ENCODE measurements around the gene ACOT8. TPM values are rescaled to one million over a fixed set of nuclear protein-coding genes. Genes with fewer than 3 reads are reported as not detected.
"Not testable (repeated sequence)": the region's sequence is repeated elsewhere in the genome, so short reads cannot be mapped to it uniquely, and the experiment has no call there.

Gene ACOT8
- 27.0 and 37.7 TPM in 2 replicates for polyA plus RNA-seq (2011; rRNA removed)
- polyA minus RNA-seq (2011; rRNA and poly(A)+ RNA removed) = 19.3 and 32.2 TPM in 2 replicates

- no peak for TF ChIP-seq CTCF (IDR thresholded peaks at IDR 0.05; ENCODE audit: low read depth, low read length)
- Histone ChIP-seq H3K27ac (ENCODE audit: low read depth, low read length) (peak within 1 kb of the TSS; percentile 39), H3K9me3 (ENCODE audit: control insufficient read depth, insufficient read depth, low read length) (no peaks in the 10 kb centered on the region), H3K27me3 (ENCODE audit: control insufficient read depth, insufficient read depth, low read length) (no peaks in the 10 kb centered on the region), H3K4me3 (ENCODE audit: low read depth, low read length) (peak within 1 kb of the TSS; percentile 91)
- ChIA-PET POLR2A (interaction anchor here (0.8 to 1.4 kb wide), 2 partner anchors 16 to 24 kb away, joined by 4 to 6 read pairs; partner anchors contain the start of gene ZSWIM1), CTCF (interaction anchor here (0.8 to 1.1 kb wide), 2 partner anchors 11 to 33 kb away, joined by 3 to 4 read pairs; partner anchors contain the start of gene NEURL2)
- peak; percentile 100 for DNase-seq (ENCODE audit: low read depth, low spot score)
Observed at GRCh38 chr20:45857114-45857881, at the start of gene ACOT8, which contains the start of gene ZSWIM3. TSS of gene ACOT8 (minus strand) at chr20:45857392. CDS start at chr20:45857315, 77 bp downstream. TSS of gene ZSWIM3 (plus strand) at chr20:45857614. CDS start at chr20:45857826, 212 bp downstream.

- DNase-seq (ENCODE audit: low read depth, low spot score) = no peak
- no peak for TF ChIP-seq CTCF (IDR thresholded peaks at IDR 0.05; ENCODE audit: low read depth, low read length)
- POLR2A ChIA-PET = interaction anchor here (1.2 to 2.9 kb wide), 4 partner anchors 13 to 29 kb away, joined by 3 to 20 read pairs (median 8); partner anchors contain the start of genes CTSA, NEURL2 and PCIF1
- Histone ChIP-seq H3K9me3 (ENCODE audit: control insufficient read depth, insufficient read depth, low read length) (no peaks in the 10 kb centered on the region; the same call in 1 of the 2 replicates), H3K27ac (ENCODE audit: low read depth, low read length) (peak overlapping the region; percentile 65), H3K4me3 (ENCODE audit: low read depth, low read length) (no peak overlapping the region), H3K27me3 (ENCODE audit: control insufficient read depth, insufficient read depth, low read length) (no peaks in the 10 kb centered on the region)
- CTCF ChIA-PET = interaction anchor here (1.2 to 1.5 kb wide), 2 partner anchors 16 to 82 kb away, joined by 3 to 6 read pairs; no protein-coding TSS in a partner anchor
Observed at GRCh38 chr20:45905505-45906079, 48.4 kb upstream of the ACOT8 start.

- ChIA-PET POLR2A (interaction anchor here (1.2 to 2.9 kb wide), 4 partner anchors 14 to 30 kb away, joined by 3 to 20 read pairs (median 8); partner anchors contain the start of genes CTSA, NEURL2 and PCIF1), CTCF (interaction anchor here (1.2 to 1.5 kb wide), 2 partner anchors 15 to 81 kb away, joined by 3 to 6 read pairs; no protein-coding TSS in a partner anchor)
- no peak for TF ChIP-seq CTCF (IDR thresholded peaks at IDR 0.05; ENCODE audit: low read depth, low read length)
- Histone ChIP-seq H3K9me3 (ENCODE audit: control insufficient read depth, insufficient read depth, low read length) (no peaks in the 10 kb centered on the region; the same call in 1 of the 2 replicates), H3K27ac (ENCODE audit: low read depth, low read length) (peak overlapping the region; percentile 65), H3K4me3 (ENCODE audit: low read depth, low read length) (no peak overlapping the region), H3K27me3 (ENCODE audit: control insufficient read depth, insufficient read depth, low read length) (no peaks in the 10 kb centered on the region)
- no peak for DNase-seq (ENCODE audit: low read depth, low spot score)
Observed at GRCh38 chr20:45904583-45905504, 47.7 kb upstream of the ACOT8 start.

- no peak for DNase-seq (ENCODE audit: low read depth, low spot score)
- CTCF ChIA-PET = interaction anchor here (0.8 to 1.3 kb wide), 2 partner anchors 10 to 67 kb away, joined by 3 read pairs; no protein-coding TSS in a partner anchor
- TF ChIP-seq CTCF (IDR thresholded peaks at IDR 0.05; ENCODE audit: low read depth, low read length) = no peak
- Histone ChIP-seq H3K27me3 (ENCODE audit: control insufficient read depth, insufficient read depth, low read length) (no peaks in the 10 kb centered on the region), H3K9me3 (ENCODE audit: control insufficient read depth, insufficient read depth, low read length) (no peaks in the 10 kb centered on the region; the same call in 1 of the 2 replicates), H3K4me3 (ENCODE audit: low read depth, low read length) (no peak overlapping the region), H3K27ac (ENCODE audit: low read depth, low read length) (no peak overlapping the region)
- POLR2A ChIA-PET = interaction anchor here (0.6 kb wide), 1 partner anchor 8 kb away, joined by 3 read pairs; no protein-coding TSS in a partner anchor
Observed at GRCh38 chr20:45902199-45902701, 45.1 kb upstream of the ACOT8 start.

- POLR2A ChIA-PET; H3K27me3 ChIP-seq (ENCODE audit: control insufficient read depth, insufficient read depth, low read length); H3K9me3 ChIP-seq (ENCODE audit: control insufficient read depth, insufficient read depth, low read length); H3K4me3 ChIP-seq (ENCODE audit: low read depth, low read length); DNase-seq (ENCODE audit: low read depth, low spot score); H3K27ac ChIP-seq (ENCODE audit: low read depth, low read length): not testable (repeated sequence)
- CTCF ChIA-PET = interaction anchor here (0.8 to 1.3 kb wide), 2 partner anchors 9 to 68 kb away, joined by 3 read pairs; no protein-coding TSS in a partner anchor
Observed at GRCh38 chr20:45901332-45901731, 44.1 kb upstream of the ACOT8 start.

Data from AG04450 (cell line).